Anterior cingulate cortex (tissue), 58 donors: Measurements from ENCODE around the gene RPL13.
"Not testable (repeated sequence)": the region's sequence is repeated elsewhere in the genome, so short reads cannot be mapped to it uniquely, and the experiment has no call there.

Experiments used
- DNase-seq, 58 donors: peaks; one replicate each; lab custom pipeline; 2025; lab: John Stamatoyannopoulos, UW

The RPL13 gene

DNA sequence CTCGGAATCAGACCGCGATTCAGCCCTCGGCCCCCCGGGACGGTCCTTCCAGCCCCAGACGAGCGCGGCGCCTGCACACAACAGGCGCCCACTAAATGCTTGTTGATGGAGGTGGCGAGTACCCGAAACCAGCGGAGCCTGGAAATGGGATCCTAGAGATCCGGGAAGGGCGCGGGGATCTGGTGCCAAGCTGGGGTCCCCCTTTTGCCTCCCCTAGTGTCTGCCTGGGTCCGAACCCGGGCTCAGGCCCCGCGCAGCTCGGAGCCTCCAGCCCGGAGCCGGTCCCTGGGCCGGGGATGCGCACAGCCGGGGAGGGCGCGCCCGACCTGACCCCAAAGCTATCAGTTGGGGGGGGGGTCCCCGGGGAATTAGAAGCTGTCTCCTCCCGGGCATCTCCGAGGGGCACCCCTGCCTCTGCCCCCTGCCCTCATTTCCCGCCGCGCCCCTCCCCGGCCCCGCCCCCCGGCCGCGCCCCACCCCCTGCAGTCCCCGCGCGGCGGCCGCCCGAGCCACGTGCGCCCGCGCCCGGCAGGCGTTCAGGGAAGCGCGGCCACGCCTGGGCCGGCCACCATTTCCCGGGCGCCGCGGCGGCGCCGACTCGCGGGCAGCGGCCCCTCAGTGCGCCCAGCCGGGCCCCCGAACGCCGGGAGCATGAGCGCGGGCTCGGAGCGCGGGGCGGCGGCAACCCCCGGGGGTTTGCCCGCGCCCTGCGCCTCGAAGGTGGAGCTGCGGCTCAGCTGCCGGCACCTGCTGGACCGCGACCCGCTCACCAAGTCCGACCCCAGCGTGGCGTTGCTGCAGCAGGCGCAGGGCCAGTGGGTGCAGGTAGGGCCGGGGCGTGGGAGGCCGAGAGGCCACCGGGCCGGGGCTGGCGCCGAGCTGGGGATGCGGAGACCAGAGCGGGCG is 15.0 kb downstream of the RPL13 start, which contains the start of gene CPNE7:
CPNE7 (plus strand) TSS at position 512 of the 906 bp plus-strand sequence; CDS start at position 652, 140 bp downstream.
- no peak for DNase-seq

DNA sequence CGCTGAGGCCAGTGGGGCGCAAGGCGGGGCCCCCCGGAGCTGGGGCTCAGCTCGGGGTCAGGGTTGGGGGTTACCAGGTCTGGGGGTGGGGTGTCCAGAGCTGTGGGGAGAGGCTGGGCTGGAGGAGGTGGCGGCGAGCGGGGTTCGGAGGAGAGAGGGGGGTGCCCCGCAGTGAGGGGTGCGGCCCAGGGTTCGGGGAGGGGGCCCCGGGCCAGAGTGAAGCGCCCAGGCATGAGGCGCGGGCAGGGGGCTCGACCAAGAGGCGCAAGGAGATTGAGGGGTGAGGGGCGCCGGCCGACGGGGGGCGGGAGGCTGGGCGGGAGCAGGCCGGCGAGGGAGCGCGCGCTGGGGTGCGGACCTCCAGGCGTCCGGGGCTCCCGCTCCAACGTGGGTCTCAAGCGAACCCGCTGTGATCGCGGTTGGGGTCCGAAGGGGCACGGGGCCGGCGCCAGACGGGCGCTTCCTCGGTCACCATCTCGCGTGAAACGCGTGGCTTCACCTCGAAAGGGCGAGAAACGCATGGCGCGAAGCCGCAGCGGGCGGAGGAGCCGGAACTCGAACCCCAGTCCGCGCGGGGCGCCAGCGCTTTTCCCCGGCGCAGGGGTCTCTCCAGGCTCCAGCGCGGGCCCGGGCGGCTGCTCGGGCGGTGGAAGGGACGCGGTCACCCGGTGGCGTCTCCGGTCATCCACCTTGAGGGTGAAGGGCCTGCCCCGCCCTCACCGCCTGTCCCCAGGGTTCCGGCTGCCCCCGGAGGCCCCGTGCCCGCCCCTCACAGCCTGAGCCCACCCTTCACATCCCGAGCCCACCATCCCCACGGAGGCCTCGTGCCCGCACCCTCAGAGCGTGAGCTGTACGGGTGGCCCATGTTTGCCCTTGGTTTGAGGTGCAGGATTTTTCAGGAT is 15.9 kb downstream of the RPL13 start:
- DNase-seq: no peak

DNA sequence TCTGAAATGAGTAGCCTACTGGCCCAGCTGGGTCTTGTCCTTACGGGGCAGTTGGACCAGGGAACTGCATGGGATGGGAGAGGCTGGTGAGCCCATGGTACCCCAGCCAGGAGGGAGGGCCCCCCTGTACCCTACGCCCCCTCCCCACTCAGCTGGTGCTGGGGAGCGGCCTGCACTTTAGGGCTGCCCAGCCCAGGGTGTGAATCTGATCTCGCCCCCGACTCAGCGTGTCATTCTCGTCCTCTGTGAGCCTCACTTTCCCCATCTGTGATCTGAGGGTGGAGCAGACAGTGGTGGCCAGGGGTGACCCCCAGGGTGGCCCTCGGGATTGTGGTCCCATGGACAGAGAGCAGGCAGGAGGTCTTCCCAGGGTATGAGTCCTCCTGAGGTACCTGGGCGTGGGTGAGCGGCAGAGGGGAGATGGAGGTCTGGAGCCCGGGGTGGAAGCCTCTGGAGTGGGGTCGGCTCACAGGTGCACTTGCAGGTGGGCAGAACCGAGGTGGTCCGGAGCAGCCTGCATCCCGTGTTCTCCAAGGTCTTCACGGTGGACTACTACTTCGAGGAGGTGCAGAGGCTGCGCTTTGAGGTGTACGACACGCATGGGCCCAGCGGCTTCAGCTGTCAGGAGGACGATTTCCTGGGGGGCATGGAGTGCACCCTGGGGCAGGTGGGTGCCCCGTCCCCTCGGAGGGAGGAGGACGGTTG is 16.7 kb downstream of the RPL13 start:
- no peak for DNase-seq

DNA sequence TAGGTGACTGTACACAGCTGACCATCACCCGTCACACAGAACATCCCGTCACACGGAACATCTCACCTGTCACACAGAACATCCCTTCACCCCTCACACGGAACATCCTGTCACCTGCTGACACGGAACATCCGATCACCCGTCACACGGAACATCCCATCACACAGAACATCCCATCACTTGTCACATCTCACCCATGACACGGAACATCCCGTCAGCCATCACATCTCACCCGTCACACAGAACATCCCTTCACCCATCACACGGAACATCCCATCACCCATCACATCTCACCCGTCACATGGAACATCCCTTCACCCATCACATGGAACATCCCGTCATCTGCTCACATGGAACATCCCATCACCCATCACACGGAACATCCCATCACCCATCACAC is 18.9 kb downstream of the RPL13 start:
- DNase-seq: no peak

DNA sequence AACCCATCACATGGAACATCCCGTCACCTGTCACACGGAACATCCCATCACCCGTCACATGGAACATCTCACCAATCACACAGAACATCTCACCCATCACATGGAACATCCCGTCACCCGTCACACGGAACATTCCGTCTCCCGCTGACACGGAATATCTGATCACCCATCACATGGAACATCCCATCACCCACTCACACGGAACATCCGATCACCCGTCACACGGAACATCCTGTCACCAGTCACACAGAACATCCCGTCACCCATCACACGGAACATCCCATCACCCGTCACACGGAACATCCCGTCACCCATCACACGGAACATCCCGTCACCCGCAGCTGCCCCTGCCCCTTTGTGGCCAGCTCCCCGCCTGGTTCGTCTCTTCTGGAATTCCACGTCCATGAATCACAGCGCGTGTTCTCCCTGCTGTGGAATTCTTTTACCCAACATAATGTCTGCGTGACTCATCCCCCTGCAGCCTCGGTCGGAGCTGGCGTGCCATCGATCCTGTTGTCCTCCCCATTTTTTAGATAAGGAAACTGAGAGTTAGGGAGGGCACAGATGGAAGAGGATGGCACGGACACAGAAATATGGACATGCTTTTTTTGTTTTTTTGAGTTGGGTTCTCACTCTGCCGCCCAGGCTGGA is 20.7 kb downstream of the RPL13 start:
- DNase-seq: no peak

DNA sequence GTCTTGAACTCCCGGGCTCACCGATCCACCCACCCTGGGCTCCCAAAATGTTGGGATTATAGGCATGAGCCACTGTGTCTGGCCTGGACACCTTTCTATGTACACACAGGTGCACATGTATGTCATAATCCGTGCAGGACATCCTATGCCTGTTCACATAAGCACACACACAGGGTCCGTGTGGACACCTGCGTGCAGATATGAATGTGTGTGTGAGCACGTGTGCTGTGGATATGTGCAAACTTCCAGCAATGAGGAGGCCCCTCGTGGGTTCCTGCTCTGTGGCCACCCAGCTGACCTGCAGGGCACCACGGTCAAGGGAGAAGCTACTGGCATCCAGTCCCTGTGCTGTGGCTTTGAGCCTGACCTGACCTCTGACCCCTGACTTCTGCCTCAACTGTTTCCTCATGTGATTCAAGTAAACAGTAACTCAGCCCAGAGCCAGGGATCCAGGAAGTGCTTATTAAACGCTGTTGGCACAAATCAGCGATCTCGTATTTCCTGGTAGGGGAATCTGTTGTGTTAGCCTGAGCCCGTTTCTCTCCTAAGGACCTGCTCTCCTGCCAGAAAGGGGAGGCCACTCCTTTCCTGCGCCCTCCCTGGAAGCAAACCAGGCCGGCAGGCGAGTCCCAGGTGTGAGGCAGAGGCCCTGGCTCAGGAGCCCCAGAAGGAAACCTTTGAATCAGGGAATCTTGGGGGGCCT is 21.5 kb downstream of the RPL13 start:
- no peak for DNase-seq

DNA sequence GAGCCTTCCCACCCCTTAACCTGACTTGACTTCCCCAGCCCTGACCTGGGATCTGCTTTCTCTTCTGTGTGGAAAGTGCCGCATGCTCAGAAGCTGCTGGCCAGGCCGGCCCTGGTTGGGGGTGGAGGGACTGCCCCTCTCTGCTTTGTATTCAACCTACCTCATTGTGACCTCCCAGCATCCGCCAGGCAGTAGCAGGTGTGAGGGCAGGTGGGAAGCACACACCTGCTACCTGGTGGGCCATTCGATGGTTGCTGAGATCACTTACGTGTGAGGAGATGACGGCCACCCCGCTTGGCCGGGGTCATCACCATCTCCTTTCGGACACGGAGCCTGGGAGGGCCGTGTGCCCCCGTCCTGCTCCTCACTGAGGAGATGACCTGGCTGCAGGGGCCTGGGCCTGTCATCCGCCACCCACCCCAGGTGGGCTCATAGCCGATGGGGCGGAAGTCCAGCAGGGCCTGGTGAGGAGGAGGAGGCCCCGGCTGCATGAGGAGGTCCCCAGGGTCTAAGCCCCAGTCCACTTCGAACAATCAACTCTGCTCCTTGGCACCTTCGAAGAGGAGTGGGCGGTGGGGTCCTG is 22.2 kb downstream of the RPL13 start:
- no peak for DNase-seq

DNA sequence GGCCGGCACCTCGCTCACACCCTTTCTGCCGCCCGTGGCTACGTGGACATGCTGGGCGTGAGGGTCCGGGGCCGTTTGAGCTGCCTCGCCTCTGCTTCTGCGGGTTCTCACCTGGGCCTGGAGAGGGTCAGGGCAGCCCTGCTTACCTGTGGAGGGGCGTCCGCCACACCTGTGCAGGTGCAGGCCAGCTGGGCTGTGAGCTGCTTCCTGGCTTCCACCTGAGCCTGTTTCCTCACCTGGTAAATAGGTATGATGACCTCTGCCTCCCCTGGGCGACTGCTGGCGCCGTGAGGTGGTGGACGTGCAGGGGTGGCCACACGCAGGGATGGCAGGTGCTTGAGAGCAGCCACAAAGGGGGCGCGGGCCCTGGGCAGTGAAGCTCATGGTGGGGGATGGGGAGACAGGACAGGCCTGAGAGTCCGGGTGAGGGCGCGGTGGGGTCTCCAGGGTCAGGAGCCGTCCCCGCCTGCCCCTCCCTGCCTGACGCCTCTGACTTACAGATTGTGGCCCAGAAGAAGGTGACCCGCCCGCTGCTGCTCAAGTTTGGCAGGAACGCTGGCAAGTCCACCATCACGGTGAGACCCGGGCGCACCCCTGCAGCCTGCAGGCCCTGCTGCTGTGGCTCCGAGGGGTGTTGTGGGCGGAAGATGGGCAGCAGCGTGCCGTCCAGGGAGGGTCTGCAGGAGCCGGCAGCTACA is 22.9 kb downstream of the RPL13 start:
- no peak for DNase-seq

DNA sequence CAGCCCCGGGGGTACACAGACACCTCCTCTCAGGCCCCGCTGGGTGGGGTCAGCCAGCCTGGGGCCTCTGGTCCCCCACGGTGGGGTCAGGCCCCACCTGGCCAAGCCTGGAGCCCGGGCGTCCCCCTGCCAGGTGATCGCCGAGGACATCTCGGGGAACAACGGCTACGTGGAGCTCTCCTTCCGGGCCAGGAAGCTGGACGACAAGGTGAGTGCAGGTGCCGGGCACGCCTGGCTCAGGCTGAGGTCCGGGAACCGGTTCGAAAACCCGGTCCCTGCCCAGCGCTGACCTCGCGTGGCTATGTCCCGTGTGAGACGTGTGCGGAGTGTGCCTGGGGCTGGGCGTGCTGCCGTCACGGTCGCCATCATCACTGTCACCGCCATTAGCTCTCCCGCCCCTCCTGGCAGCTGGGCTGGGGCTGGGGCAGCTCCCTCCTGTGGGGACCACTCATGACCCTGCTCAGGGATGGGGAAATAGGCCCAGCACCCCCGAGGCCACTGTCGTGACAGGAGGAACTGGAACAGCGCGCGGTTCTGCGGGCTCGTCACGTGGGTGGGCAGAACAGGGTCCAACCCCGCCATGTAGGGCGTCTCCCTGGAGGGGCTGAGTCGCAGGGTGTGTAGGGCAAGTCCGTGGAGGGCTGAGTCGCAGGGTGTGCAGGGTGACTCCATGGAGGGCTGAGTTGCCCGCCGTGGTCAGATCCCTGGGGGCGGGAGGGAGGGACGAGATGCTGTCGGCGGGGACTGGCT is 23.6 kb downstream of the RPL13 start:
- DNase-seq: no peak

DNA sequence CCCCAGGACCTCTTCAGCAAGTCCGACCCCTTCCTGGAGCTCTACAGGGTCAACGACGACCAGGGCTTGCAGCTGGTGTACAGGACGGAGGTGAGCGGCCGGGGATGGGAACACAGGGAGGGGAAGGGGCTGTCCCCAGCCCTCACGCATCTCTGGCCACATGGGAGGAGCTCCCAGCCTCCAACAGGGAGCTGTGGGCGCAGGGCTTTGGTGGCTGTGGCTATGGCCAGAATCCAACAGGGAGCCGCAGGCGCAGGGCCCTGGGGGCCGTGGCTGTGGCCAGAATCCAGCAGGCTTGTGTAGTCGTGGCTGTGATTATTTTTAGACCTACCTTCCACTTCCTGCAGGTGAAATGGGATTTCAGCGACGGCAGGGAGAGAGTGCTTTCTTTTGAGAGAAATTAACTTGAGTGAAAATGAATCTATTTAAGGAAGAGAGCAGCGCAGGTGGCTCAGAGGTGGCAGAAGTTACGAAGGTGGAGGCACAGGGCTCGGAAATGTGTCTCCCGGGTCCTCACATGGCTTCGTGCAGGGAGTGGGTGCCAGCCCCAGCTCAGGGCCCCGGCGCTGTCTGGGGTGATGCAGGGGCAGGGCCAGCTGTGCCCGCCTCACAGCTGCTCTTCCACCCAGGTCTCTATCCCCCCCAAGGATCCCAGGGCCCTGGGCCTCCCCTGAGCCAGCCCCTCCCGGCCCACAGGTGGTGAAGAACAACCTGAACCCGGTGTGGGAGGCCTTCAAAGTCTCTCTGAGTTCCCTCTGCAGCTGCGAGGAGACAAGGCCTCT is 24.5 kb downstream of the RPL13 start:
- DNase-seq: peak in 1 of 58 donors; percentile 41

DNA sequence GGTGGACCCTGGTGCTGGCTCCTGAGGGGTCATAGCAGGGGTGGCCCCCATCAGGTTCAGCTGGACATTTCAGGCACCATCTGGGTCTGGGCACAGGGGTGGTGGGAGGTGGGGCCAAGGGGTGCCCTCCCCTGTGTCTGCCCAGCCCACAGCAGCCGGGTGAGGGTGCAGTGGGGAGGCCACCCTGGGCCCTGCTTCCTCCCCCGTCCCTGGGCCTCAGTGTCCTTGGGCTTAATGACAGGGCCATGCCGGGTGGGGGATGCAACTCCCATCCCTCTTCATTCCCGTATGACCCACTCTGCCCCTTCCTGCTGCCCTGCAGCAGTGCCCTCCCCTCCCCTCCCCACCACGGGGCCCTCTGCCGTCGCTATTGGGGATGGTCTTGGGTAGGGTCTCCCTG is 25.7 kb downstream of the RPL13 start:
- no peak for DNase-seq

DNA sequence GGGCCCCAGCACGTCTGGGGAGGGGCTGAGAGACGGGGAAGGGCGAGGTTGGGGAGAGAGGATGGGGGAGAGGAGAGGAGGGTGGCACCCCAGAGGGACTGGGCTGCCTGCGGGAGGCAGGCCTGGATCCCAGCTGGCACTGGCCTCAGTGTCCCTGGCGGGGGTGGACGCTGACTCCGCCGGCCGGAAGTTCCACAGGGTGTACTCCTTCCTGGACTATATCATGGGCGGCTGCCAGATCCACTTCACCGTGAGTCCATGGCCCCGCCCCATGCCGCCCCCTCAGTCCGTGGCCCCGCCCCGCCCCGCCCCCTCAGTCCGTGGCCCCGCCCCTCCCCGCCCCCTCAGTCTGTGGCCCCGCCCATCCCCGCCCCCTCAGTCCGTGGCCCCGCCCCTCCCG is 26.4 kb downstream of the RPL13 start:
- no peak for DNase-seq

DNA sequence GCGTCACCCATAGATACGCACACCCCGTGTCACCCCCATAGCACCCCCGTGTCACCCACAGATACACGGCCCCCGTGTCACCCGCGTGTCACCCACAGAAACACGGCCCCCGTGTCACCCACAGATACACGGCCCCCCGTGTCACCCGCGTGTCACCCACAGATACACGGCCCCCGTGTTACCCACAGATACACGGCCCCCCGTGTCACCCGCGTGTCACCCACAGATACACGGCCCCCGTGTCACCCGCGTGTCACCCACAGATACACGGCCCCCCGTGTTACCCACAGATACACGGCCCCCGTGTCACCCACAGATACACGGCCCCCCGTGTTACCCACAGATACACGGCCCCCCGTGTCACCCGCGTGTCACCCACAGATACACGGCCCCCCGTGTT is 27.2 kb downstream of the RPL13 start:
- DNase-seq: not testable (repeated sequence)

DNA sequence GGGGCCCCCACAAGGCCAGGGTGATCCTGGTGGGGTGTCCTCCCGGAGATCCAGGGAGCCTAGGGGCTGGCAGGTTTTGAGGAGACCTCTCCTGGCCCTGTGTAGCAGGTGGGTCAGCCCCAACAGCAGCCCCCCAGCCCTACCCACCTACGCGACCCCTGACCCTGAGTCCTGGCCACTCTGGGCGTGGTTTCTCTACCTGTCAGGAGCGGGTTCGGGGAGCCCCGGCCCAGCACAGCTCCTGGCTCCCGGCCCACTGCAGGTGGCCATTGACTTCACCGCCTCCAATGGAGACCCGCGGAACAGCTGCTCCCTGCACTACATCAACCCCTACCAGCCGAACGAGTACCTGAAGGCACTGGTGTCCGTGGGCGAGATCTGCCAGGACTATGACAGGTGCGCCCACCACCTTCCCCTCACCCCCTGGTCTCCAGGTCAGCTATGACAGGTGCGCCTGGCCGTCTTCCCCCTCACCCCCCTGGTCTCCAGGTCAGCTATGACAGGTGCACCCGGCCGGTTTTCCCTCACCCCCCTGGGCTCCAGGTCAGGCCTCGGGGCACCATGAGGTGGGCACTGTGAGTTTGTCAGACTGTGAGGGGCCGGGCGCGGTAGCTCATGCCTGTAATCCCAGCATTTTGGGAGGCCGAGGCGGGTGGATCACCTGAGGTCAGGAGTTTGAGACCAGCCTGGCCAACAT is 28.1 kb downstream of the RPL13 start:
- DNase-seq: no peak

DNA sequence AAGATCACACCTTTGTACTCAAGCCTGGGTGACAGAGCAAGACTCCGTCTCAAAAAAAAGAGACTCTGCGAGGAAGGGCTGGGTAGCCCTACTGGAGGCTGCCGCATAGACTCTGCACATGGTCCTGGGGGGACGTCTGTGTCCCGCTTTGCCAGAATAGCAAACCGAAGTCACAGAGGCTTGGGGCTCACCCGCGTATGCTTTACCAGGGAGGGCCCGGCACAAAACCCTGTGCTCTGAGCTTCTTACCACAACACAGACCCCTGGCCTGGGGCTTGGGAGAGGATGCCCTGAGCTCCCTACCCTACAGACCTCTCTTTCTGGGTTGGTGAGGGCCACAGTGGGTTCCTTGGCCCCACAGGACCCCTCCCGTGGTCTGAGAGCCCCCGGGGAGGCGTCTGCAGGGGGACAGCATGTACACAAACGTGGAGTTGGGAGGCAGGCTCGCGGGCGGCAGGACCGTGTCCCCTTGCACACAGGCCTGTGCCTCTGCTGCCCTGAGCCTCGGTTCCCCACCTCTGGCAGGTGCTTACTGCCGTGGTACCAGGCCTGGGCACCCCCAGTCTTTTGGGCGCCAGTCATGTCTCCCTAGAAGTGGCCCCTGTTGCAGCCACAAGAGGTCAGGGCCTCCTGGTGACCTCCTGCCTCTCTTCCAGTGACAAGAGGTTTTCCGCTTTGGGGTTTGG is 28.9 kb downstream of the RPL13 start:
- no peak for DNase-seq

DNA sequence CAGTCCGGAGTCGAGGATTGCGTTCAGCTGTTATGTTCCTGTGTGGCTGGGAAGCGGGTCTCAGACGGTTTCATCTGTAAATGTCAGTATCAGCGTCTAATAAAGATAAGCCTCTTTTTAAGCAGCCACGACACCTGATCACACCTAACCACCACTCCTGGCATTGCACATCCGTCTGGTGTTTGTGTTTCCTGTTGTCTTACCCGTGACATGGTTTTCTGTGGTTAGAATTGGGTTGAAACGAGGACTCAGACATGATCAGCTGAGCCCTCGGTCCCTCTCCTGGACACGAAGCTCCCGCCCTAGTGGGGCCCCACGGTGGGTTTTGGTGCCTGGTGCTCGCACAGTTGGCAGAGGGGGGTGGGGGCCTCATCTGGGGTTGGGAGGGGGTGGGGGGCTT is 33.4 kb downstream of the RPL13 start:
- DNase-seq: no peak
